ENCODE data around the gene RNF182.

GRCh38 chr6:14026831-14027539, 102.2 kb downstream of the RNF182 start:
- TF ChIP-seq TAF1 (IDR thresholded peaks at IDR 0.05; ENCODE audit: control insufficient read depth, extremely low read depth, insufficient read depth, low read length, severe bottlenecking) (no peak), TRIM28 (IDR thresholded peaks at IDR 0.05) (no peak), EZH2 (IDR thresholded peaks at IDR 0.05; ENCODE audit: borderline replicate concordance, low read depth, low read length) (no peak), ZNF239 (CRISPR knock-in tag; IDR thresholded peaks at IDR 0.05) (no peak), SRSF9 (IDR thresholded peaks at IDR 0.05; ENCODE audit: borderline replicate concordance, low read depth, low read length) (no peak), MITF (IDR thresholded peaks at IDR 0.05) (no peak)
